Thoracic aorta (tissue), 2 donors: Measurements from ENCODE around the gene DAP3. TPM values are rescaled to one million over a fixed set of nuclear protein-coding genes. Genes with fewer than 3 reads are reported as not detected.
"Not testable (repeated sequence)": the region's sequence is repeated elsewhere in the genome, so short reads cannot be mapped to it uniquely, and the experiment has no call there.

ENCODE experiments used
- ATAC-seq: fragments of 150-250 bp; one replicate; pipeline ENCODE4 v1.8.0; 2017; ENCODE audit warnings: low read depth; ENCODE audit not compliant: insufficient number of reproducible peaks, low FRiP score
- DNase-seq: peaks from one replicate; pipeline ENCODE4 v3.0.0-alpha.2; 2020; ENCODE audit warnings: low spot score
- H3K27ac ChIP-seq, 2 donors: fragments of 200-600 bp; sonication (generic); 1 replicate in 1 of 2; 2 replicates in 1 of 2; pipeline ENCODE4 v1.5.1; 2016; ENCODE audit warnings: mild to moderate bottlenecking in 2 of 2, moderate library complexity in 2 of 2
- H3K27me3 ChIP-seq: fragments of 200-600 bp; sonication (generic); replicated peaks from 2 replicates; pipeline ENCODE4 v1.6.0; 2016; ENCODE audit warnings: mild to moderate bottlenecking; ENCODE audit not compliant: insufficient read depth
- H3K36me3 ChIP-seq: fragments of 200-600 bp; sonication (generic); one replicate; pipeline ENCODE4 v1.5.1; 2016
- H3K4me1 ChIP-seq, 2 donors: fragments of 200-600 bp; sonication (generic); 1 replicate in 1 of 2; 2 replicates in 1 of 2; pipeline versions ENCODE4 v1.5.1 to v1.6.0; 2016; ENCODE audit warnings: low read depth in 2 of 2, mild to moderate bottlenecking in 1 of 2; ENCODE audit not compliant: control insufficient read depth in 1 of 2
- H3K4me3 ChIP-seq: fragments of 200-600 bp; sonication (generic); 2 replicates; pipeline ENCODE4 v1.5.1; 2016; ENCODE audit warnings: mild to moderate bottlenecking
- H3K9me3 ChIP-seq: fragments of 200-600 bp; sonication (generic); 2 replicates; pipeline ENCODE4 v1.5.1; 2016
- total RNA-seq, 2 donors: library from RNA; depleted of rRNA; stranded (reverse); fragments of >200 nt; gene quantifications; one replicate each; pipeline versions ENCODE4 v1.1.0 to v1.2.3, GENCODE V29; 2016
- TF ChIP-seq, protein P1 (sequence below): fragments of 200-600 bp; sonication (generic); IDR thresholded peaks from one replicate; pipeline ENCODE4 v1.5.1; 2019; ENCODE audit warnings: antibody characterized with exemption

DAP3 gene
- total RNA-seq, 2 donors from 2014 or later, result 56.5 to 113 TPM

DNA sequence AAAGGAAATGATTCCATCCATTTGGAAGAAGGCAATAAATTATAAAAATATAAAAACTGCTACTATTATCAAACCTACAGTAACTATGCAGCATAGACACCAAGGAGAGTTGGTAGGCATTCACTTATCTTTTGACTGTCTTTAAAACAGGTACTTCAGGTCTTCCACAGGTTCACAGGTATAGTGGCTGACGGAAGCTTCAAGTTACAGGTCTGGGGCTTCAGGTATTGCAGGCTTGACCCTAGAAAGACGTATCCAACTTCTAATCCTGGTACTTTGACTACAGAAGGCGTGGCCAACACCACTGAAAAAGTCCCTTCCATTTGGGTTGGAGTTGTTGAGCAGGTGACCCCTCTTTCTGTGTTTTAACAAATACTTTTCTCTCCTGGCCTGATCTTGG lies 35.9 kb upstream of the DAP3 start:
- Histone ChIP-seq H3K9me3 (no peaks in the 10 kb centered on the region), H3K36me3 (no peaks in the 10 kb centered on the region), H3K4me3 (no peak overlapping the region), H3K27ac (no peak overlapping the region), H3K4me1 (peaks cover 0 to 23% of the 10 kb centered on the region in 2 donors), H3K27me3 (no peaks in the 10 kb centered on the region)
- ATAC-seq (no peak), DNase-seq (no peak)
- TF ChIP-seq, protein P1, sequence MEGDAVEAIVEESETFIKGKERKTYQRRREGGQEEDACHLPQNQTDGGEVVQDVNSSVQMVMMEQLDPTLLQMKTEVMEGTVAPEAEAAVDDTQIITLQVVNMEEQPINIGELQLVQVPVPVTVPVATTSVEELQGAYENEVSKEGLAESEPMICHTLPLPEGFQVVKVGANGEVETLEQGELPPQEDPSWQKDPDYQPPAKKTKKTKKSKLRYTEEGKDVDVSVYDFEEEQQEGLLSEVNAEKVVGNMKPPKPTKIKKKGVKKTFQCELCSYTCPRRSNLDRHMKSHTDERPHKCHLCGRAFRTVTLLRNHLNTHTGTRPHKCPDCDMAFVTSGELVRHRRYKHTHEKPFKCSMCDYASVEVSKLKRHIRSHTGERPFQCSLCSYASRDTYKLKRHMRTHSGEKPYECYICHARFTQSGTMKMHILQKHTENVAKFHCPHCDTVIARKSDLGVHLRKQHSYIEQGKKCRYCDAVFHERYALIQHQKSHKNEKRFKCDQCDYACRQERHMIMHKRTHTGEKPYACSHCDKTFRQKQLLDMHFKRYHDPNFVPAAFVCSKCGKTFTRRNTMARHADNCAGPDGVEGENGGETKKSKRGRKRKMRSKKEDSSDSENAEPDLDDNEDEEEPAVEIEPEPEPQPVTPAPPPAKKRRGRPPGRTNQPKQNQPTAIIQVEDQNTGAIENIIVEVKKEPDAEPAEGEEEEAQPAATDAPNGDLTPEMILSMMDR, result no peak

DNA sequence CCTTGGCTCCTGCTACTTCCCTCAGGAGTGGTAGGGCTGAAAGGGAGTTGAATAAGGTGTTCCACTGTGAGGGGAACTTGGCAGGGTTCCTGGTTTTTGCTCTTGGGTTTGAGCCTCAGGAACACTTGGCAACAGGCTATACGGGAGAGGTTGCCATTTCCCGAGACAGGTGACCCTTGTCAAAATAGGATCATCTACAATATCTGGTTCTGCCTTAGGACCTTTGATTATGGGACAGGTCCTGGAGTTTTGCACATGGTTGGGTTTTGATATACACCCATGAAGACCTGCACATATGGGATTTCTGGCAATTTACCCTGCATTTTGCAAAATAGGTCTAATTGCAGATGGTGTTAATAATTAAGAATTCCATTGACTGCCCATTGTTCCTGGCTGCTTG lies 31.4 kb upstream of the DAP3 start:
- peaks cover 36% of the 10 kb centered on the region for H3K36me3 ChIP-seq
- no peaks in the 10 kb centered on the region for H3K9me3 ChIP-seq
- DNase-seq, result no peak
- no peak overlapping the region for H3K4me3 ChIP-seq
- TF ChIP-seq, protein P1, result no peak
- H3K4me1 ChIP-seq, result no peaks in the 10 kb centered on the region
- no peaks in the 10 kb centered on the region for H3K27me3 ChIP-seq
- ATAC-seq, result no peak
- no peak overlapping the region for H3K27ac ChIP-seq

DNA sequence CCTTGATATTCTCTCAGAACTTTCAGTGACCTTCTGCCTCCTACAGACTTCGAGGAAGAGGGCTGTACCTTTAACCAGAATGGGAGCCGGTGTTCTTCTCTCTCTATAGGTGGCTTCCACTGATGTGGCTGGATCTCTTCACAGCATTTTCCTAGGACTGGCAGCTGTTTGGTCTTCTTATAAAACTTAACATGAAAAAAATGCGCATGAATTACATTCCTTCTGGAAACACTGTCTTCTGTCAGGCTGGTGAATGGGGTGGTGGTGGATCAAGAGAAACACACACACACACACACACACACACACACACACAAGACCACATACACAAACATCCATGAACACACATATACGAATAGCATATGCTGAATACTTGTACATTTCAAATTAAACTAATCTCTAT lies 27.7 kb upstream of the DAP3 start:
- not testable (repeated sequence) for H3K27ac ChIP-seq, H3K4me3 ChIP-seq, DNase-seq, H3K4me1 ChIP-seq, H3K9me3 ChIP-seq, H3K27me3 ChIP-seq, ATAC-seq
- H3K36me3 ChIP-seq, result peaks cover 71% of the 10 kb centered on the region

DNA sequence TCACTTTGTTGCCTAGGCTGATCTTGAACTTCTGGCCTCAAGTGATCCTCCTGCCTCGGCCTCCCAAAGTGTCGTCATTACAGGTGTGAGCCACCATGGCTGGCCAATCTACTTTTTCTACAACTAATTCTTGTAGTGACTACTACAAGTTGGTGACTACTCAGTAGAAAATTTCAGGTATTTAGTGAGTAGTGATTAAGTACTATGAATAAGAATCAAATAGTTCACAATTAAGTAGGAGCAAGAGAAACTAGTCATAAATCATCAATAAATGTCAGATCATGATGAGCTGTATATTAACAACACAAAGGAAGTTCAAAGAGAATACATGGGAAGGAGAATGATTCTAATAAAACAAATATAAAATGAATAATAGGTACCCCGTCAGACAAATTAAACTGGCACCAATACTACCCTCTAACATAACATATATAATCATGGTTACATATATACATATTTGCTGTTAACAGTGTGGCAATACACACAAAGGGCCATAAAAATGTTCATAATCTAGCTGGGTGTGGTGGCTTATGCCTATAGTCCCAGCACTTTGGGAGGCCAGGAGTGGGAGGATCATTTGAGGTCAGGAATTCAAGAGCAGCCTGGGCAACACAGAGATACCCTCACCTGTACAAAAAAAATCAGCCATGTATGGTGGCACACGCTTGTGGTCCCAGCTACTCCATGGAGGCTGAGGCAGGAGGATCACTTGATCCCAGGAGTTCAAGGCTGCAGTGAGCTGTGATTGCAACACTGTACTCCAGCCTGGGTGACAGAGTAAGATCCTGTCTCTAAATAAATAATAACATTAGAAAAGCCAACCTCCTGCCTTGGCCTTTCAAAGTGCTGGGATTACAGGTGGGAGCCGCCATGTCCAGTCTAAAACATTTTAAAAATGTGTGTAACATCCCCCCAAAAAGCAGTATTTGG lies 19.4 kb upstream of the DAP3 start:
- ATAC-seq, result no peak
- Histone ChIP-seq H3K9me3 (no peaks in the 10 kb centered on the region), H3K36me3 (peaks cover 72% of the 10 kb centered on the region), H3K4me3 (no peak overlapping the region), H3K27me3 (no peaks in the 10 kb centered on the region), H3K27ac (no peak overlapping the region), H3K4me1 (no peaks in the 10 kb centered on the region)
- no peak for DNase-seq
- TF ChIP-seq, protein P1, result no peak

DNA sequence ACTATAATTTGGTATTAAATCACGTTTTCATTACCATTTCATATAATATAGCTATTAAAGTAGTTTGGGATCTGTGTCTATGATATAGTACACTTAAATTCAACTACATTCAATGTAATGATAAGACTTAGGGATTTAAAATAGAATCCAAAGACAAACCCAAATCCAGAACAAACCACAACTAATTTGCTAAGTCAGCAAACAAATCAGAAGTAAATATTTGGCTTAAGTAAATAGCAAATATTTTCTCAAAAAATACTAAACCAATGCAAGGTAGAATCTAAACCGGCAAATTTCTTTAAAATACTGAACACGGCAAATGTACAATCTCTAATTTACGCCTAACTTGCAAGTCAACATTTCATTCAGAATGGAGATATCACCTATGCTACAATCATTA lies 17.1 kb upstream of the DAP3 start:
- H3K36me3 ChIP-seq, result peaks cover 69% of the 10 kb centered on the region
- H3K27me3 ChIP-seq, result no peaks in the 10 kb centered on the region
- H3K9me3 ChIP-seq, result no peaks in the 10 kb centered on the region
- no peak for ATAC-seq
- H3K27ac ChIP-seq, result no peak overlapping the region
- H3K4me3 ChIP-seq, result no peak overlapping the region
- no peak for DNase-seq
- H3K4me1 ChIP-seq, result no peaks in the 10 kb centered on the region
- TF ChIP-seq, protein P1, result no peak
